Neural crest cell (in vitro differentiated cells): ENCODE results near the gene MDFI. TPM values are rescaled to one million over a fixed set of nuclear protein-coding genes. Genes with fewer than 3 reads are reported as not detected.
A peak's percentile ranks its signal among the peaks of the same experiment; 100 is the strongest.

Source experiments
- DNase-seq: peaks from one replicate; pipeline ENCODE4 v3.0.0; 2021; ENCODE audit warnings: low read depth, mixed read lengths, low spot score
- H3K27ac Mint-ChIP-seq: one replicate; pipeline ENCODE4 v1.8.0; 2021; ENCODE audit warnings: mild to moderate bottlenecking, mixed read lengths; ENCODE audit not compliant: unreplicated experiment
- H3K27me3 Mint-ChIP-seq: 2 replicates; pipeline ENCODE4 v1.8.0; 2021; ENCODE audit warnings: low read depth, mild to moderate bottlenecking, mixed read lengths
- H3K36me3 Mint-ChIP-seq: 2 replicates; pipeline ENCODE4 v1.8.0; 2021; ENCODE audit warnings: low read depth, mild to moderate bottlenecking, mixed read lengths
- H3K4me1 Mint-ChIP-seq: 2 replicates; pipeline ENCODE4 v1.8.0; 2021; ENCODE audit warnings: mixed read lengths
- H3K4me3 Mint-ChIP-seq: one replicate; pipeline ENCODE4 v1.8.0; 2021; ENCODE audit warnings: mild to moderate bottlenecking, mixed read lengths
- H3K9me3 Mint-ChIP-seq: 2 replicates; pipeline ENCODE4 v1.8.0; 2021; ENCODE audit warnings: mixed read lengths
- total RNA-seq: library from RNA; stranded (reverse); gene quantifications from 2 replicates; pipeline ENCODE4 v1.2.1, GENCODE V29; 2021
- TF ChIP-seq, protein P1 (sequence below): fragments of 200-600 bp; sonication (generic); conservative IDR thresholded peaks from 2 replicates; pipeline ENCODE4 v1.5.0; 2021; ENCODE audit warnings: antibody characterized with exemption, mild to moderate bottlenecking

MDFI gene
- total RNA-seq, 1 donor from 2014 or later = 65.8 TPM

DNA sequence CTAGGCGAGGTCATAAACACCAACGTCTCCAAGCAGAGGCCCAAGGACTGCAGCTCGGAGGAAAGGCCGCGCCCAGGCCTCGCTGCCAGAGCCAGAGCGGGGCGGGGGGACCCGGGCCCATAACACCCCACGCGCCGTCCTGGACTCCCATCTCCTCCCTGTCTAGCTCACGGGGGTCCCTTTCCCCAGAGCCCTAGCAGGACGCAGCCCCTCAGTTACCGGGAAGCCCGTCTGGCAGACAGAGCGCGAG is 44.9 kb downstream of the MDFI start:
- peaks cover 21% of the 10 kb centered on the region for H3K4me1 Mint-ChIP-seq
- H3K27ac Mint-ChIP-seq = no peak overlapping the region
- H3K27me3 Mint-ChIP-seq = no peaks in the 10 kb centered on the region
- TF ChIP-seq, protein P1, sequence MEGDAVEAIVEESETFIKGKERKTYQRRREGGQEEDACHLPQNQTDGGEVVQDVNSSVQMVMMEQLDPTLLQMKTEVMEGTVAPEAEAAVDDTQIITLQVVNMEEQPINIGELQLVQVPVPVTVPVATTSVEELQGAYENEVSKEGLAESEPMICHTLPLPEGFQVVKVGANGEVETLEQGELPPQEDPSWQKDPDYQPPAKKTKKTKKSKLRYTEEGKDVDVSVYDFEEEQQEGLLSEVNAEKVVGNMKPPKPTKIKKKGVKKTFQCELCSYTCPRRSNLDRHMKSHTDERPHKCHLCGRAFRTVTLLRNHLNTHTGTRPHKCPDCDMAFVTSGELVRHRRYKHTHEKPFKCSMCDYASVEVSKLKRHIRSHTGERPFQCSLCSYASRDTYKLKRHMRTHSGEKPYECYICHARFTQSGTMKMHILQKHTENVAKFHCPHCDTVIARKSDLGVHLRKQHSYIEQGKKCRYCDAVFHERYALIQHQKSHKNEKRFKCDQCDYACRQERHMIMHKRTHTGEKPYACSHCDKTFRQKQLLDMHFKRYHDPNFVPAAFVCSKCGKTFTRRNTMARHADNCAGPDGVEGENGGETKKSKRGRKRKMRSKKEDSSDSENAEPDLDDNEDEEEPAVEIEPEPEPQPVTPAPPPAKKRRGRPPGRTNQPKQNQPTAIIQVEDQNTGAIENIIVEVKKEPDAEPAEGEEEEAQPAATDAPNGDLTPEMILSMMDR = no peak
- H3K9me3 Mint-ChIP-seq = no peaks in the 10 kb centered on the region
- H3K36me3 Mint-ChIP-seq = no peaks in the 10 kb centered on the region
- H3K4me3 Mint-ChIP-seq = no peak overlapping the region
- no peak for DNase-seq

DNA sequence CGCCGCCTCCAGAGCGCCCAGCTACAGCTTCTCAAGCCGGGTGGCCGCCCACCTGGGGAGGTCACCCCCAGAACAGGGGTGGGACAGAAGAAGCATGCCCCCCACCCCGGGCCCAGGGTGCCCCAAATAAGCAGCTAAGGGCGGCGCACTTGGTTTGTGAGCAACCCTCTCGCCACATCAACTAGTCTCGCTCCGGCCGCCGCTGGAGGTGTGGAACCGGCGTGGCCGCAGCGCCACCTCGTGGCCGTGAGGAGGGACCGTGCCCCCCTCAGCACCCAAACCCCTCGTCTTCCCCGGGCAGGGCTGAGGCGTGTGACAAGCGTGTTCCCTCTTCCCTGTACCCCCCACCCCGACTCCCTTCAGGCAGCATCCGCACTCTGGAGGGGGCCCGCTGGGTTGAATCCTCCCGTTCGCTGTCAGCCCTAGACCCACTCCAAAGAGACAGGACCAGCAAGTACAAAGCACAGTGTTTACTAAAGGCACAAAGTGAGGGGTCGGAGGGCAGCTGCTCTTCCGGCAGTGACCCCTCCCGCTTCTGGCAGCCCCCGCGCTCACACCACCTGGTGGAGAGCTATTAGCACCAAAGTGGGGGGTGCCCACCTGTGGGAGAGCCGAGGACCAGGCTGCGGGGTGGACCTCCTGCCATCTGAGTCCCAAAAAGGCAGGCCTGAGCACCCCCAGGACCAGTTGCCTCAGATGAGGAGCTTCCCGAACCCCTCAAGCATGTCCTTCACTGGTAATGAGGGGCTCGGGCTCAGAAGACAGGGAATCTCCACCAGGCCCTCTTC is 45.4 kb downstream of the MDFI start:
- Mint-ChIP-seq H3K27ac (no peak overlapping the region), H3K36me3 (no peaks in the 10 kb centered on the region), H3K4me3 (peak overlapping the region; percentile 16), H3K27me3 (no peaks in the 10 kb centered on the region), H3K4me1 (peaks cover 18% of the 10 kb centered on the region), H3K9me3 (no peaks in the 10 kb centered on the region)
- TF ChIP-seq, protein P1 = peak; percentile 95
- DNase-seq = peak; percentile 86

DNA sequence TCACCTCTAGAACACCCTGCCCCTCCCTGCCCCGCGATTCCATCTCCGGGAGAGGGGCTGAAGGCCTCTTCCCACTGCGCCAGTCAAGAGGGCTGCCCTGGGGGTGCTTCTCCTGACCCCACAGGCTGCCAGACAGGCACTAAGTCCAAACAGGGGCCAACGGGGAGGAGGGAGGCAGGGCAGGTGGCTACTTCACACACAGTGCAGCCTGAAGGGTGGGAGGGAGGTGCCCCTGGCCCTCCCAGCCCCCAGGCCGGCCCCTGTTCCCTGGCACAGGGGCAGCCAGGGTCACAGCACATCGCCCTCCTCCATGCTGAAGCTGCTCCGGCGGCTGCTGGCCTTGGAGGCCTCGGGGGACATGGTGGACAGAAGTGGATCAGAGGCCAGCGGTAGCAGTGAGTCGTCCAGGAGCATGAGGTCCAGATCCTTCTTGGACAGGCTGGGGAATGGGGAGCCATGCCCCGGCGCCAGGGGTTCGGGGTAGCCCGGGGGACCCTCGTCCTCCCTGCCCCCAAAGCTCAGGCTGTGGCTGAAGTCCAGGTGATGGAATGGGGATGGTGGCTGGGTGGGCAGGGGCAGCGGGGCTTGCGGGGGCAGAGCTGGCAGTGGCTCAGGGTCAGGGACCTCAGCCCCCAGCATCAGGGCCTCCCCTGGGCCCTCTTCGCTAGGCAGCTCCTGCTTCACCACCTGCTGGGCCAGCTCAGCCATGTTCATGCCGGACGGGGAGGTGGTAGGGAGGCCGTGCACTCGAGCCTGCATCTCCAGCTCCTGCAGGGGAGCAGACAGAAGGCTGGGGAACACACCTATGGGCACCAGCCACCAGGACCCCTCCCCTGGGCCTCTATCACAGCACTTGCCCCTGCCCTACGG is 46.3 kb downstream of the MDFI start:
- Mint-ChIP-seq H3K27ac (no peak overlapping the region), H3K36me3 (no peaks in the 10 kb centered on the region), H3K9me3 (no peaks in the 10 kb centered on the region), H3K4me1 (peaks cover 17% of the 10 kb centered on the region), H3K27me3 (no peaks in the 10 kb centered on the region), H3K4me3 (no peak overlapping the region)
- DNase-seq = no peak
- TF ChIP-seq, protein P1 = no peak

DNA sequence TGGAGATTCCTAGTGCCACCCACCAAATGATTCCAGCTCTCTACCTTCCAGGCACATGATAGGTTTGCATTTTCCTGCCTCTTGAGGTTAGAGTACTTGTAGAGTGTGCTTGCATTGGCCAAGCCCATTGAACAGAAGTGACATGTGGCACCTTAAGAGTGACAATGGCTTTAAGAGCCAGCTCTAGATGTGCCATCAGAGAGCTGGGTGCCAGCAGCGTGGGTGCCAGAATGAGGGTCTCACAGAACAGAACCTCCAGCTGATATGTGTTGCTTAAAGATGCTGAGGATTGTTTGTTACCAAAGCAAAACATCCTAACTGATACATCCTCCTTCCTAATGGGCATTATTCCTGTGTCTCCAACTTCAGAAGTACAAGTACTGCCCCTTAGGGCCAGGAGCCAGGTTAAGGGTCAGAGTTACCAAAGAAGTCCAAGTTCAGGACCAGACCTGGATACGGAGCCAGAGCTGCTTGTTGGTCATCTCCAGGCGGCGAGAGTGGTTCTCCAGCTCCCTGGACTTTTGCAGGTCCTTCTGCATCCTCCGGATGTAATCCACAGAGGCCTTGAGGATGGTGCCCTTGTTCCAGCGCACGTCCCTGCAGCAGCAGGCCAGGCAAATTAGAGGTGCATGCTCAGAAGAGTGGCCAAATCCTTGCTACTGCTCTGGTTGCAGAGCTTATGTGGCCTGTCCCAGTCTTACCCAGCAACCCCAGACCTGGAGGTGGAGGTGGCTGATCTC is 47.5 kb downstream of the MDFI start:
- H3K4me3 Mint-ChIP-seq = no peak overlapping the region
- no peaks in the 10 kb centered on the region for H3K9me3 Mint-ChIP-seq
- H3K36me3 Mint-ChIP-seq = no peaks in the 10 kb centered on the region
- peaks cover 12% of the 10 kb centered on the region for H3K4me1 Mint-ChIP-seq
- no peak for DNase-seq
- H3K27ac Mint-ChIP-seq = no peak overlapping the region
- H3K27me3 Mint-ChIP-seq = no peaks in the 10 kb centered on the region
- TF ChIP-seq, protein P1 = no peak

DNA sequence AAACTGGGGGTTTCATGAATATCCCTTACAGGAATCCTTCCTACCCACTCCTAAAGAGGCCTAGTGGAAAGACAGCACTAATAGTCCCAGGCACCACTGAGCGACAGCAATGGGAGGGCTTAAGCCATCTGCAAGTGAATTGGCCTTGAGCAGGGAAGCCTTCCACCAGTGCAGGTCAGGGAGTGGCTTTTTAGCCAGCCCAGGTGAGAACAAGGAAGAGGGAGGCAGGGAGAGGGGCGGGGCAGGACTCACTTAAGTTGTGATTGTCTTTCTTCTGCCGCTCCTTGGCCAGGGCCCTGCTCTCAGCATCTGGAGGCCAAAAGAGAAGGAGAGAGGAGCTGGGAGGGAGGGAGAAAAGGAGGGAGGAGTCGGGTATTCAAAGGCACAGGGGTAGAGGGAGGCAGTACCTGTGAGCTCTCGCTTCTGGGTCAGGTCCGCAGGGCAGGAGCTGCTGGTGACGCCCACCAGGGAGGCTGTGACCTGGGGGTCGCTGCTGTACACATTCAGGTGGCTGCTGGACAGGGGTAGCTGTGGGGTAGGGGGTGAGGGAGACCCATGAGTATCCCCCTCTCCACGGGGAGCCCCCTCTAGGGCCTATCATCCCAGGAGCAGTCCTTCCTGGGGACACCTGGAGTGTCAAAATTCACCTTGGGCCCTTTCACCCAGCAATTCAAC is 49.4 kb downstream of the MDFI start:
- H3K27me3 Mint-ChIP-seq = peaks cover 2% of the 10 kb centered on the region
- no peak overlapping the region for H3K27ac Mint-ChIP-seq
- DNase-seq = no peak
- H3K4me3 Mint-ChIP-seq = no peak overlapping the region
- H3K36me3 Mint-ChIP-seq = no peaks in the 10 kb centered on the region
- peaks cover 5% of the 10 kb centered on the region for H3K4me1 Mint-ChIP-seq
- H3K9me3 Mint-ChIP-seq = no peaks in the 10 kb centered on the region
- TF ChIP-seq, protein P1 = no peak
